HUES64 (cell line): ENCODE data around the gene CDC34.
"Not testable (repeated sequence)": the region's sequence is repeated elsewhere in the genome, so short reads cannot be mapped to it uniquely, and the experiment has no call there.

Source experiments
- H3K27ac ChIP-seq: 2 replicates; pipeline ENCODE4 v1.7.0; 2013; ENCODE audit warnings: low read depth, low read length, inconsistent platforms
- H3K27me3 ChIP-seq: 2 replicates; pipeline ENCODE4 v1.6.1; 2013; ENCODE audit warnings: mild to moderate bottlenecking, low read length; ENCODE audit not compliant: insufficient read depth
- H3K36me3 ChIP-seq: 2 replicates; pipeline ENCODE4 v1.6.1; 2013; ENCODE audit warnings: mild to moderate bottlenecking, low read length; ENCODE audit not compliant: insufficient read depth
- H3K4me1 ChIP-seq: 2 replicates; pipeline ENCODE4 v1.6.1; 2013; ENCODE audit warnings: mild to moderate bottlenecking, low read length, moderate library complexity; ENCODE audit not compliant: insufficient read depth
- H3K4me3 ChIP-seq: 2 replicates; pipeline ENCODE4 v1.5.1; 2013; ENCODE audit warnings: mild to moderate bottlenecking, low read length, moderate library complexity
- H3K9ac ChIP-seq: 2 replicates; pipeline ENCODE4 v1.6.1; 2013; ENCODE audit warnings: mild to moderate bottlenecking, low read depth, low read length
- H3K9me3 ChIP-seq: 2 replicates; pipeline ENCODE4 v1.6.1; 2013; ENCODE audit warnings: low read depth, low read length; ENCODE audit not compliant: insufficient read depth
- WGBS: fragments of 150-250, 120-280 bp; methylation state at CpG from one replicate; pipeline ENCODE4 v1.1.7; 2013; ENCODE audit warnings: missing lambda C conversion rate; 5-methylcytosine and 5-hydroxymethylcytosine counted together

Gene CDC34

DNA sequence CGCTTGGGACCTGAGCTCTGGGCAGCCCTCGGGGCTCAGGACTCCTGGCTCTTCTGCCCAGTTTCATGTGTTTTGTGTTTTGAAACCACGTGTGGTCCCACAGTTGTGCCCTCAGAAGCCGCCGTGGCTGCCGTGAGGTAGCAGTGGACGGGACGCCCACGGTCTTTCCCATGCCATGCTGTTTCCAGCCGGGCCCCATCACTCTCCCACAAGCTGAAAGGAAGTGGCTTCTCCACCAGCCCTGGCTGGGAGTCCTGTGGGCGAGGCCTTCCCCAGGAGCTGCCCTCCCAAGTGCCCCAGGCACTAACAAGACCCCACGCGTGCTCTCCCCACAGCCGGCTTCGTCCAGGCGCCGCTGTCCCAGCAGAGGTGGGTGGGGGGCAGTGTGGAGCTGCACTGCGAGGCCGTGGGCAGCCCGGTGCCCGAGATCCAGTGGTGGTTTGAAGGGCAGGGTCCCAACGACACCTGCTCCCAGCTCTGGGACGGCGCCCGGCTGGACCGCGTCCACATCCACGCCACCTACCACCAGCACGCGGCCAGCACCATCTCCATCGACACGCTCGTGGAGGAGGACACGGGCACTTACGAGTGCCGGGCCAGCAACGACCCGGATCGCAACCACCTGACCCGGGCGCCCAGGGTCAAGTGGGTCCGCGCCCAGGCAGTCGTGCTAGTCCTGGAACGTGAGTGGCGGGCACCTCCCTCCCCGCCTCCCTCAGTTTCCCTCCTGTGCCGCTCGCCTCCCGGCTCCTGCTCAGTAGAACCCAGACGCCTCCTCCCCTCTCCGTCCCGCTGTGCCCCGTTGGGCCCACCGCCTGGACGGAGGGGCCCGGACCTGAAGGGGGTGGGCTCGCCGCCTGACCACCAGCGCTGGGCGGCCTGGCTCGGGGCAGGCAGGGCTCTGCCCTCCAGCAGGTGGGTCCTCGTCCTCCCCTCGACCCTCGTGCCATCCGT is 46.2 kb downstream of the CDC34 start:
- Histone ChIP-seq H3K36me3 (peaks cover 49% of the 10 kb centered on the region), H3K27me3 (no peaks in the 10 kb centered on the region), H3K9me3 (no peaks in the 10 kb centered on the region), H3K4me1 (peaks cover 4% of the 10 kb centered on the region; the same call in 1 of the 2 replicates), H3K27ac (no peak overlapping the region), H3K4me3 (no peak overlapping the region), H3K9ac (no peak overlapping the region; the same call in 1 of the 2 replicates)
- 94% methylated on average over 66 of the region's 66 CpGs for WGBS

DNA sequence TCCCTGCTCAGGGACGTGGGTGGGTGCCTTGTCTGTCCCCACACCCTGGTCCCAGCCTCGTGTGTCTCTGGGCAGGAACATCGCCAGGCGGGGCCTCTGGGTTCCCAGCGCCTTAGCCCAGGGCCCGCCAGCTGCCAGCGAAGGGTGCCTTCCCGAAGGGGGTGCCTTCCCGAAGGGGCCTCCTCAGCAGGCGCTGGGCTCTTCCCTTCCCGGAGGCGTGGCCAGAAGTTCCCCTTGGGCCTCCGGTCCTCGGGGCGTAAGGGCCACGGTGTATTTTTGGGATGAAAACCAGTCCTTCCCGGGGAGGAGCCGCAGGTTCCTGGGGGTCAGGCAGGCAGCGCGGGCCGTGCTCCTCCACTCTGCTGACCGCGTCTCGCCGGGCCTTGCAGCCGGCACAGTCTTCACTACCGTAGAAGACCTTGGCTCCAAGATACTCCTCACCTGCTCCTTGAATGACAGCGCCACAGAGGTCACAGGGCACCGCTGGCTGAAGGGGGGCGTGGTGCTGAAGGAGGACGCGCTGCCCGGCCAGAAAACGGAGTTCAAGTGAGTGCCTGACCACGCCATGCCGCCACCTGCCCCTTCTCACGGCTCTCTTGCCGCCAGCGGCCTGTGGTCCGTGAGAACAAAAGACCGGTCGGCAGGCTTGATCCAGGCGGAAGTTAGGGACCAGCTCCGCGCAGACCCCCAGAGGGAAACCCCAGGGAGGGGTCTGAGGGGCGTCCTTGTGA is 47.7 kb downstream of the CDC34 start:
- peaks cover 54% of the 10 kb centered on the region for H3K36me3 ChIP-seq
- H3K9me3 ChIP-seq = no peaks in the 10 kb centered on the region
- H3K27ac ChIP-seq = no peak overlapping the region
- H3K4me1 ChIP-seq = peaks cover 4% of the 10 kb centered on the region; the same call in 1 of the 2 replicates
- no peak overlapping the region for H3K4me3 ChIP-seq
- H3K9ac ChIP-seq = no peak overlapping the region
- no peaks in the 10 kb centered on the region for H3K27me3 ChIP-seq
- WGBS = 96% methylated on average over 46 of the region's 46 CpGs

DNA sequence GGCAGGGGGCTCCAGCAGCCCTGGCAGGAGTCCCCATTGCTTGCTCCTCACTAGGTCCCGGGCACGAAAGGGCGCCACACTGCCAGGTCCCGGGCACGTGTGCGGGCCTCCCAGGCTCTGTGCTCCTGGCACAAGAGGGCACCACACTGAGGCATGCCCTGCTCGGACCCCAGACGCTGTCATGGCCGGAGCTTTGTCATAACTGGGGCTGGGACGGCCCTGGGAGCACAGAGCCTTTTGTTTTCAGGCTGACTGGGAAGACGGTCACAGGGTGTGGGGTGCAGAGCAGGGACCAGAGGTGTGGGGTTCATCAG is 48.2 kb downstream of the CDC34 start:
- no peaks in the 10 kb centered on the region for H3K27me3 ChIP-seq
- H3K27ac ChIP-seq = no peak overlapping the region
- H3K4me3 ChIP-seq = no peak overlapping the region
- WGBS = 95% methylated on average over 11 of the region's 11 CpGs
- no peaks in the 10 kb centered on the region for H3K9me3 ChIP-seq
- H3K36me3 ChIP-seq = peaks cover 54% of the 10 kb centered on the region
- H3K4me1 ChIP-seq = peaks cover 4% of the 10 kb centered on the region; the same call in 1 of the 2 replicates
- no peak overlapping the region for H3K9ac ChIP-seq

DNA sequence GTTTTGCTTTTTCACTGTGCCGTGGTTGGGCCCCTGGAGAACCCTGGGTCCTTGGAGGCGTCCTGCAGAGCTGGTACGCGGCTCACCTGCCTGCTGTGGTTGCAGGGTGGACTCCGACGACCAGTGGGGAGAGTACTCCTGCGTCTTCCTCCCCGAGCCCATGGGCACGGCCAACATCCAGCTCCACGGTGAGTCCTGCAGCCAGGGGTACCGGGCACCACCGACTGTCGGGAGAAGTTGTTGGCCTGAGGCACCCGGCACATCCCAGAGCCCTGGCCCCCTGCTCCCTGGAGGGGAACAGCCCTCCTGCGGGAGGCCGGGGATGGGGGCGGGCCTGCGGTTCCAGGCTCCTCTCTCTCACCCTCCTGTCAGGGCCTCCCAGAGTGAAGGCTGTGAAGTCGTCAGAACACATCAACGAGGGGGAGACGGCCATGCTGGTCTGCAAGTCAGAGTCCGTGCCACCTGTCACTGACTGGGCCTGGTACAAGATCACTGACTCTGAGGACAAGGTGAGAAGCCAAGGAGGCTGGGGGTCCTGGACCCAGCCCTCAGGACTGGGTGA is 48.8 kb downstream of the CDC34 start:
- Histone ChIP-seq H3K27ac (no peak overlapping the region), H3K36me3 (peaks cover 54% of the 10 kb centered on the region), H3K4me3 (no peak overlapping the region), H3K27me3 (no peaks in the 10 kb centered on the region), H3K9me3 (no peaks in the 10 kb centered on the region), H3K9ac (no peak overlapping the region), H3K4me1 (no peaks in the 10 kb centered on the region)
- WGBS = 96% methylated on average over 22 of the region's 22 CpGs

DNA sequence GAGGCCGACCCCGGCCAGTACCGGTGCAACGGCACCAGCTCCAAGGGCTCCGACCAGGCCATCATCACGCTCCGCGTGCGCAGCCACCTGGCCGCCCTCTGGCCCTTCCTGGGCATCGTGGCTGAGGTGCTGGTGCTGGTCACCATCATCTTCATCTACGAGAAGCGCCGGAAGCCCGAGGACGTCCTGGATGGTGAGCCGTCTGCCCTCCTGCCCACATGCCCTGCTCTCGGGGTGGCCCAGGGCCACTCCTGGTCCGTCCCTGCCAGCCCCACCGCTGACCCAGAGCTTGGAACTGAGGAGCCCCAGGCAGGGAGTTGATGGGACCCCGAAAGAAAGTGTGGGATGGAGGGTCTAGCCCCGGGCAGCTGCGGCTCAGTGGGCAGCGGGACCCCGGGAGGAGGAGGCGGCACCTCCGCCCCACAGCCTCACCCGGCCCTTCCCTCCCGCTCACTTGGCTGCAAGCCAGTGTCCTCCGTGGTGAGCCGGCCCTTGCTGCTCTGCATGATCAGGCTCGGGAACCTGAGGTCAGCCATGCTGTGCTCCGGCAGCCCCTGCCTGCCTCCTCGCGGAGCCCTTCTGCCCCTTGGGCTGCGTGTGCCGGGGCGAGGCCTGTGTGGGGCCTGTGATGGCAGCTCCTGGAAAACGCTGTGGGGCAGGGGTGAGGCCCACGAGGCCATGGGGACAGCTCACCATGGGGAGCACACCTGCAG is 50.0 kb downstream of the CDC34 start:
- H3K9me3 ChIP-seq = no peaks in the 10 kb centered on the region
- no peak overlapping the region for H3K4me3 ChIP-seq
- H3K9ac ChIP-seq = no peak overlapping the region
- H3K27ac ChIP-seq = no peak overlapping the region
- H3K27me3 ChIP-seq = no peaks in the 10 kb centered on the region
- 96% methylated on average over 40 of the region's 40 CpGs for WGBS
- peaks cover 51% of the 10 kb centered on the region for H3K36me3 ChIP-seq
- H3K4me1 ChIP-seq = no peaks in the 10 kb centered on the region

DNA sequence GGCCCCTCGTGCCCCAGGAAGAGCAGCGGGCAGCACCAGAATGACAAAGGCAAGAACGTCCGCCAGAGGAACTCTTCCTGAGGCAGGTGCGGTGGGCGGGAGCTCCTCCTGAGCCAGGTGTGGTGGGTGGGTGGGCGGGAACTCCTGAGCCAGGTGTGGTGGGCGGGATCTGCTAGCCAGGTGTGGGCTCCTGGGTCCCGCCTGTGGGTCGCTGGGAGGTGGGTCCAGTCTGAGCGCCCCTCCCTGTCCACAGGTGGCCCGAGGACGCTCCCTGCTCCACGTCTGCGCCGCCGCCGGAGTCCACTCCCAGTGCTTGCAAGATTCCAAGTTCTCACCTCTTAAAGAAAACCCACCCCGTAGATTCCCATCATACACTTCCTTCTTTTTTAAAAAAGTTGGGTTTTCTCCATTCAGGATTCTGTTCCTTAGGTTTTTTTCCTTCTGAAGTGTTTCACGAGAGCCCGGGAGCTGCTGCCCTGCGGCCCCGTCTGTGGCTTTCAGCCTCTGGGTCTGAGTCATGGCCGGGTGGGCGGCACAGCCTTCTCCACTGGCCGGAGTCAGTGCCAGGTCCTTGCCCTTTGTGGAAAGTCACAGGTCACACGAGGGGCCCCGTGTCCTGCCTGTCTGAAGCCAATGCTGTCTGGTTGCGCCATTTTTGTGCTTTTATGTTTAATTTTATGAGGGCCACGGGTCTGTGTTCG is 51.1 kb downstream of the CDC34 start:
- Histone ChIP-seq H3K9ac (no peak overlapping the region), H3K27ac (no peak overlapping the region), H3K4me1 (no peaks in the 10 kb centered on the region), H3K36me3 (peaks cover 46% of the 10 kb centered on the region), H3K9me3 (no peaks in the 10 kb centered on the region), H3K4me3 (no peak overlapping the region), H3K27me3 (no peaks in the 10 kb centered on the region)
- WGBS = 92% methylated on average over 31 of the region's 31 CpGs

DNA sequence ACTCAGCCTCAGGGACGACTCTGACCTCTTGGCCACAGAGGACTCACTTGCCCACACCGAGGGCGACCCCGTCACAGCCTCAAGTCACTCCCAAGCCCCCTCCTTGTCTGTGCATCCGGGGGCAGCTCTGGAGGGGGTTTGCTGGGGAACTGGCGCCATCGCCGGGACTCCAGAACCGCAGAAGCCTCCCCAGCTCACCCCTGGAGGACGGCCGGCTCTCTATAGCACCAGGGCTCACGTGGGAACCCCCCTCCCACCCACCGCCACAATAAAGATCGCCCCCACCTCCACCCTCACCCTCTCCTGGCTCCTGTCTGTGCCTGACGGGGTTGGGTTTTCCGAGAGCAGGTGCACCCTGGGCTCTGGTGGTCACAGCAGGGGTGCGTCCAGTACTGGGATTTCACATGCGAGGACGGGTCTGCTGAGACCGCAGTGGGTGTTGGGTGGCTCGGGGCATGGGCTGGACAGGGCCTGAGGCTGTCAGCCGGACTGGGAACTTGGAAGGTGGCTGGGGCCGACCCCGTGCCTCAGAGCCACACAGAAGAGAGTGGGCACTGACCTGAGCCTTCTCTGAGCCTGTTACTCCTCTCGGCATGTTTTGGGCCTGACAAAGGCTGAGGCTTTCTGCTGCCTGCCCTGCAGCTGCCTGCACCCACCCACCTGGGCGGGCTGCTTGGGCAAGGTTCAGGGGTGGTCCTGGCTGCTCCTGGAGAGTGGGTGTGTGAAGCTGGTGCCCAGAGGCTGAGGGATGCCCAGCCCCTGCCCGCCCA is 51.8 kb downstream of the CDC34 start:
- no peak overlapping the region for H3K4me3 ChIP-seq
- H3K36me3 ChIP-seq = peaks cover 38% of the 10 kb centered on the region
- 91% methylated on average over 27 of the region's 27 CpGs for WGBS
- peaks cover 7% of the 10 kb centered on the region for H3K27me3 ChIP-seq
- no peaks in the 10 kb centered on the region for H3K9me3 ChIP-seq
- H3K9ac ChIP-seq = no peak overlapping the region
- no peaks in the 10 kb centered on the region for H3K4me1 ChIP-seq
- H3K27ac ChIP-seq = no peak overlapping the region

DNA sequence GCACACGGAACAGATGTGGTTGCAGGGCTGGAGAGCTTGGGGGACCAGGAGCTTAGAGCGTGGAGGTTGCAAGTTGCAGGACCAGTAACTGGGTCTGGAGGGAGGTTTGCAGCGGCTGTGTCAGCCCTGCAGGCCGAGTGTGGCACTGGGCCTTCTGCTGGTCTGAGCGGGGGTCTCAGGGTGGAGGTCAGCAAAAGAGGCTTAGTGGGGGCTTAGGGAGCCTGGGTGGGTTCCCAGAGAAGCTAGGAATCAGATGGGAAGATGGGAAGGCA is 52.3 kb downstream of the CDC34 start:
- Histone ChIP-seq H3K9me3 (no peaks in the 10 kb centered on the region), H3K36me3 (peaks cover 37% of the 10 kb centered on the region), H3K4me3 (no peak overlapping the region), H3K27me3 (peaks cover 13% of the 10 kb centered on the region), H3K27ac (no peak overlapping the region), H3K9ac (no peak overlapping the region), H3K4me1 (no peaks in the 10 kb centered on the region)
- WGBS = 83% methylated on average over 5 of the region's 5 CpGs

DNA sequence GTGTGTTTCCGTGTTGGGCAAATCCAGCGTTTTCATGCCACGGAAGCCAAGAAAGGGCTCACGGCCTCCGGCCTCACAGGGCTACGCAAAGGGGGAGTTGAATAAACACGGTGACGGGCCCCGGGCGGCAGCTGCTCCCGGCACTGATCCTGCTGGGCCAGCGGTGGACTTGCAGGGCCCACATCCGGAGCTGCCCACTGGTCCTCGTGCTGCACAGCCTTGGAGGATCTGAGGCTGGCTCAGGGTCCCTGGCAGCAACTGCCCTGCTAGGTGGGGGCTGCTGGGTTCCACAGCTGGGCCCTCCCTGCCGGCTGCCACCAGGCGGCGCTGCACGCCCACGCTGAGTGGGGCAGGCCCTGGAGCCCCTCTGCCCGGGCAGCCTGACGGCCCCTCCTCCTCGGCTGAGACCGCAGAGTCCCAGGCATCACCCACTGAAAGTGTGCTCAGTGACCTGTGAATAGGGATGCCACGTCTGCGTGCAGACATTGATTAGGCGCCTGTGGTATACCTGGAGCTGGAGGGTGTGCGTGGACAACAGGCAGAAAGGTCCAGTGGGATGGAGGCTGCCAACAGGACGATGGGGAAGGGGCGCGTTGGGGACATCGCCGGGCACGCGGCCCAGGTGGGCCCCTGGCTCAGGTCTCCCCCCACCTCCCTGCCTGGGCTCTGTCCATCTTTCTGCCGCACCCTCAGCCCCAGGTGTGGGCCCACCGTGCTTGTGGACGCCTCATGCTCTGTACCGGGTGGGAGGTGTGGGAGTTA is 52.9 kb downstream of the CDC34 start:
- peaks cover 18% of the 10 kb centered on the region for H3K27me3 ChIP-seq
- H3K4me1 ChIP-seq = no peaks in the 10 kb centered on the region
- H3K9me3 ChIP-seq = no peaks in the 10 kb centered on the region
- H3K4me3 ChIP-seq = no peak overlapping the region
- WGBS = 61% methylated on average over 38 of the region's 38 CpGs
- H3K9ac ChIP-seq = no peak overlapping the region
- no peak overlapping the region for H3K27ac ChIP-seq
- H3K36me3 ChIP-seq = peaks cover 32% of the 10 kb centered on the region

DNA sequence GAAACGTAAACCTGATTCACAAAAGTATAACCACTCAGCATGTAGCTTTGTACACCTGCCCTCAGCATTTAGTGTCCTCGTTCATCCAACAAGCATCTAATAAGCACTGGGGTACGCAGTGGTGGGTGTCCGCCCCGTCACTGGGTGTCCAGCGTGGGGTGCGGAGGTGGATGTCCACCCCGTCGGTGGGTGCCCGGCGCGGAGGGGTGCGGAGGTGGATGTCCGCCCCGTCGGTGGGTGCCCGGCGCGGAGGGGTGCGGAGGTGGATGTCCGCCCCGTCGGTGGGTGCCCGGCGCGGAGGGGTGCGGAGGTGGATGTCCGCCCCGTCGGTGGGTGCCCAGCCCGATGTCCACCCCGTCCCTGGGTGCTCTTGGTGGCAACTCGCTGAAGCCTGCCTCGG is 53.6 kb downstream of the CDC34 start:
- H3K4me3 ChIP-seq, H3K27ac ChIP-seq, H3K4me1 ChIP-seq, H3K9me3 ChIP-seq, H3K9ac ChIP-seq: not testable (repeated sequence)
- 94% methylated on average over 34 of the region's 34 CpGs for WGBS
- peaks cover 19% of the 10 kb centered on the region for H3K27me3 ChIP-seq
- peaks cover 24% of the 10 kb centered on the region for H3K36me3 ChIP-seq
